Keratinocyte (primary cell): ENCODE measurements around the gene GJA4. TPM values are rescaled to one million over a fixed set of nuclear protein-coding genes. Genes with fewer than 3 reads are reported as not detected.

Source experiments
- DNase-seq: peaks from one replicate; pipeline ENCODE4 v3.0.0-alpha.2; 2011; ENCODE audit warnings: low read depth, missing footprints, low spot score
- FAIRE-seq: peaks from 2 replicates; lab custom pipeline; 2011; peaks lifted over from hg19 to GRCh38; lab: Jason Lieb, UNC
- H2AFZ ChIP-seq: 2 replicates; pipeline ENCODE4 v1.6.0; 2012; ENCODE audit warnings: low read length, control low read depth, inconsistent platforms; ENCODE audit not compliant: control insufficient read depth
- H3K27ac ChIP-seq: 2 replicates; pipeline ENCODE4 v1.5.1; 2011; ENCODE audit warnings: low read length; ENCODE audit not compliant: control insufficient read depth, insufficient read depth
- H3K27me3 ChIP-seq: 3 replicates; pipeline ENCODE4 v1.6.0; 2011; ENCODE audit warnings: low read length; ENCODE audit not compliant: control insufficient read depth, insufficient read depth; ENCODE audit errors: extremely low read depth
- H3K36me3 ChIP-seq, 2 experiments: 2 replicates in 1 of 2; 3 replicates in 1 of 2; pipeline ENCODE4 v1.5.1; 2011; ENCODE audit warnings: low read length in 2 of 2, mild to moderate bottlenecking in 1 of 2; ENCODE audit not compliant: control insufficient read depth in 2 of 2, insufficient read depth in 2 of 2; ENCODE audit errors: extremely low read depth in 1 of 2
- H3K4me1 ChIP-seq: 3 replicates; pipeline ENCODE4 v1.5.1; 2011; ENCODE audit warnings: low read length; ENCODE audit not compliant: control insufficient read depth, insufficient read depth; ENCODE audit errors: extremely low read depth
- H3K4me2 ChIP-seq: 3 replicates; pipeline ENCODE4 v1.6.0; 2011; ENCODE audit warnings: low read depth, low read length; ENCODE audit not compliant: control insufficient read depth, insufficient read depth; ENCODE audit errors: extremely low read depth
- H3K4me3 ChIP-seq, 3 experiments: fragments of 200-600 bp in 1 of 3; sonication (generic) in 1 of 3; 2 replicates in 2 of 3; 3 replicates in 1 of 3; pipeline ENCODE4 v1.5.1; 2011 to 2016; ENCODE audit warnings: low read length in 3 of 3, mild to moderate bottlenecking in 3 of 3, control low read depth in 2 of 3, inconsistent platforms in 1 of 3, low read depth in 1 of 3, mixed read lengths in 1 of 3, mixed run types in 1 of 3, moderate library complexity in 1 of 3; ENCODE audit not compliant: control insufficient read depth in 2 of 3, insufficient read depth in 2 of 3; ENCODE audit errors: extremely low read depth in 1 of 3
- H3K79me2 ChIP-seq: 2 replicates; pipeline ENCODE4 v1.6.0; 2012; ENCODE audit warnings: low read length; ENCODE audit not compliant: control insufficient read depth, insufficient read depth
- H3K9ac ChIP-seq: 3 replicates; pipeline ENCODE4 v1.6.0; 2011; ENCODE audit warnings: low read length; ENCODE audit not compliant: control insufficient read depth, insufficient read depth; ENCODE audit errors: extremely low read depth
- H3K9me1 ChIP-seq: 3 replicates; pipeline ENCODE4 v1.6.0; 2011; ENCODE audit warnings: low read length; ENCODE audit not compliant: control insufficient read depth, insufficient read depth; ENCODE audit errors: extremely low read depth
- H3K9me3 ChIP-seq: 2 replicates; pipeline ENCODE4 v1.5.1; 2012; ENCODE audit warnings: low read depth, low read length; ENCODE audit not compliant: control insufficient read depth
- H4K20me1 ChIP-seq: 3 replicates; pipeline ENCODE4 v1.6.0; 2011; ENCODE audit warnings: low read length; ENCODE audit not compliant: control insufficient read depth, insufficient read depth; ENCODE audit errors: extremely low read depth
- CTCF ChIP-seq, 3 experiments: IDR thresholded peaks in 1 of 3; conservative IDR thresholded peaks in 1 of 3; optimal IDR thresholded peaks in 1 of 3; 2 replicates in 2 of 3; 3 replicates in 1 of 3; pipeline versions ENCODE3 to v1.5.1; 2011; ENCODE audit warnings: low read length in 3 of 3, mild to moderate bottlenecking in 3 of 3, moderate library complexity in 2 of 3, control low read depth in 1 of 3, inconsistent platforms in 1 of 3; ENCODE audit not compliant: insufficient read depth in 2 of 3; ENCODE audit errors: extremely low read depth in 1 of 3
- EZH2 ChIP-seq: IDR thresholded peaks from one replicate; pipeline ENCODE4 v1.6.1; 2012; ENCODE audit warnings: inconsistent platforms, mild to moderate bottlenecking, low read length, moderate library complexity
- dilution Hi-C: fragments of 300-500 bp; cut with MboI; formaldehyde crosslinking; loops from one replicate; pipeline ENCODE4 v1.7.0; 2020; ENCODE audit warnings: low sequenced_read_pairs; ENCODE audit not compliant: extremely low pct_ligation_motif_present
- polyA plus RNA-seq, 5 experiments: library from polyadenylated mRNA; depleted of rRNA in 3 of 5; stranded (reverse) in 3 of 5; stranded (forward) in 1 of 5; unstranded in 1 of 5; fragments of >200 nt; gene quantifications; 1 replicate in 1 of 5; 2 replicates in 3 of 5; 3 replicates in 1 of 5; pipeline versions ENCODE4 v1.2.1 to v1.2.3, GENCODE V29; 2011 to 2012; ENCODE audit warnings: missing spikeins in 2 of 5, low read depth in 1 of 5, low replicate concordance in 1 of 5

GJA4 gene
- polyA plus RNA-seq, 1 donor (not counting 4 experiments of a cell fraction or from before 2014, with no cell fraction given) = not detected

GRCh38 chr1:34803770-34804169 is 11.0 kb downstream of the GJA4 start:
- Histone ChIP-seq H4K20me1 (no peaks in the 10 kb centered on the region), H3K9ac (no peak overlapping the region), H3K79me2 (no peaks in the 10 kb centered on the region), H3K9me3 (no peaks in the 10 kb centered on the region), H3K9me1 (no peaks in the 10 kb centered on the region), H3K36me3 (no peaks in the 10 kb centered on the region), H3K27me3 (no peaks in the 10 kb centered on the region), H3K4me3 (no peak overlapping the region), H3K4me2 (no peak overlapping the region), H2AFZ (no peak overlapping the region), H3K27ac (no peak overlapping the region), H3K4me1 (peaks cover 7% of the 10 kb centered on the region)
- TF ChIP-seq EZH2 = no peak
- TF ChIP-seq CTCF (optimal IDR thresholded peaks at IDR 0.05 in 1 of 3, IDR thresholded peaks at IDR 0.05 in 1 of 3, conservative IDR thresholded peaks at IDR 0.05 in 1 of 3; ENCODE audit: extremely low read depth in 1 of 3, insufficient read depth in 2 of 3, low read length in 3 of 3) = no peak
- dilution Hi-C loops = no loop called here
- DNase-seq = no peak
- FAIRE-seq = no peak

- Histone ChIP-seq H3K4me3 (no peak overlapping the region), H3K4me1 (peaks cover 7% of the 10 kb centered on the region), H3K27ac (no peak overlapping the region), H3K36me3 (no peaks in the 10 kb centered on the region), H3K27me3 (no peaks in the 10 kb centered on the region), H4K20me1 (no peaks in the 10 kb centered on the region), H3K9me1 (no peaks in the 10 kb centered on the region), H3K79me2 (no peaks in the 10 kb centered on the region), H3K4me2 (no peak overlapping the region), H2AFZ (no peak overlapping the region), H3K9ac (no peak overlapping the region), H3K9me3 (no peaks in the 10 kb centered on the region)
- dilution Hi-C loops = no loop called here
- DNase-seq (no peak), FAIRE-seq (peak; percentile 65)
- TF ChIP-seq EZH2 (no peak), CTCF (optimal IDR thresholded peaks at IDR 0.05 in 1 of 3, IDR thresholded peaks at IDR 0.05 in 1 of 3, conservative IDR thresholded peaks at IDR 0.05 in 1 of 3; ENCODE audit: extremely low read depth in 1 of 3, insufficient read depth in 2 of 3, low read length in 3 of 3) (no peak)
Measured at GRCh38 chr1:34806396-34806795, 13.6 kb downstream of the GJA4 start.
